ENCODE data around the gene SLC9A3.
A peak's percentile ranks its signal among the peaks of the same experiment; 100 is the strongest.

Gene SLC9A3

DNA sequence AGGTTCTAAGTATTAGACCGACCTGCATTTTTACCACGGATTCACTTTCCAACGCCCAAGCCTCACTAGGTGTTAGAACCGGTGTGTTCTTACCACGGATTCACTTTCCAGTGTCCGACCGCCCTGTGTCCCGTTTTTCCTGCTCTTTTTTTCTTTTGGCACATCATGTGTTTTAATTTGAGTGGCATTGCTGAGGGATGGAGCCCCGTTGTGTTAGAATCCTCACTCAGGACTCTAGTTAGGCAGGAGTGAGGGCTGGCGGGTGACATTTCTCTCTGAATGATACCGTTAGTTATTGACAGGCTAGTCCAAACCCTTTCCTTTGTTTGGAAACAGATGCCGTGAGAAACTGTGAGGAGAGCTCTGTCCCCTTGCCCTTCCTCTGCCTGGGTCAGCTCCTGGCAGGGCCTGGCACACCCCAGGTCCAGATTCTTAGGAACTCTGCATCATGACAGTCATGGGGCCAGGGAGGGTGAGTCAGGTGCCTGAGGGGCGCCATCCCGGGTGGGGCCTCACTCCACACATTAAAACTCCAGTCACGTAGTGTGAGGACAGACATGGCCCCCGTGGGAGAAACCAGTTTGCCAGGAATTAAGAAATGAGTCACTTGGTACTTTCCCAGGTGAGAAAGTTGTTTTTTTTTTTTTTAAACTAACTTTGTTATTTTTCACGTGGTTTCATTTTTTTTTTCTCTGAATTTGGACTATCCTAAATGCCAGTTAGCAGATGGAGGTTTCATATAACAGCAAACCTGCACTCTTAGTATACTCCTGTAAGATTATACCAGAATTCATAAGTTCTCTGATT, 65.5 kb downstream of the SLC9A3 start:
- Histone ChIP-seq H3K9ac (ENCODE audit: low read length) (no peak overlapping the region), H3K14ac (ENCODE audit: low read length) (no peak overlapping the region), H2AFZ (ENCODE audit: insufficient read depth, low read length, poor library complexity) (no peak overlapping the region), H3K18ac (ENCODE audit: low read length) (no peak overlapping the region), H2AK5ac (ENCODE audit: low read length) (no peak overlapping the region), H4K91ac (ENCODE audit: low read depth, low read length) (no peak overlapping the region), H4K8ac (ENCODE audit: low read depth, low read length) (no peak overlapping the region), H3K4me1 (ENCODE audit: control insufficient read depth in 1 of 2, insufficient read depth in 2 of 2, low read length in 2 of 2) (peaks cover 2 to 6% of the 10 kb centered on the region in 2 experiments), H3K79me1 (ENCODE audit: low read length) (no peaks in the 10 kb centered on the region), H4K12ac (ENCODE audit: low read depth, low read length) (no peak overlapping the region), H3K4me3 (ENCODE audit: low read depth, low read length) (peak overlapping the region; percentile 6), H2BK120ac (ENCODE audit: insufficient read depth, low read length, poor library complexity) (no peak overlapping the region), H3K79me2 (ENCODE audit: control insufficient read depth, insufficient read depth, low read length, poor library complexity) (no peaks in the 10 kb centered on the region), H3K9me3 (ENCODE audit: insufficient read depth, low read depth, low read length) (peaks cover 3% of the 10 kb centered on the region), H3K27me3 (ENCODE audit: insufficient read depth, low read length) (no peaks in the 10 kb centered on the region), H3K23ac (ENCODE audit: low read length) (no peak overlapping the region), H3K4ac (ENCODE audit: low read depth, low read length) (no peak overlapping the region), H2BK12ac (ENCODE audit: low read length) (no peak overlapping the region), H2BK5ac (ENCODE audit: low read depth, low read length, poor library complexity) (no peak overlapping the region), H3K4me2 (ENCODE audit: low read length) (no peak overlapping the region), H3K27ac (ENCODE audit: low read depth, low read length) (no peak overlapping the region), H3K36me3 (ENCODE audit: control insufficient read depth in 1 of 2, insufficient read depth in 2 of 2, low read length in 2 of 2) (peaks cover 52 to 63% of the 10 kb centered on the region in 2 experiments)
- DNase-seq: peak; percentile 88 to 89
- no CpG with 5 or more reads among the region's 17 CpGs for whole genome bisulfite sequencing (ENCODE audit: extremely low coverage, insufficient coverage, insufficient read length)

DNA sequence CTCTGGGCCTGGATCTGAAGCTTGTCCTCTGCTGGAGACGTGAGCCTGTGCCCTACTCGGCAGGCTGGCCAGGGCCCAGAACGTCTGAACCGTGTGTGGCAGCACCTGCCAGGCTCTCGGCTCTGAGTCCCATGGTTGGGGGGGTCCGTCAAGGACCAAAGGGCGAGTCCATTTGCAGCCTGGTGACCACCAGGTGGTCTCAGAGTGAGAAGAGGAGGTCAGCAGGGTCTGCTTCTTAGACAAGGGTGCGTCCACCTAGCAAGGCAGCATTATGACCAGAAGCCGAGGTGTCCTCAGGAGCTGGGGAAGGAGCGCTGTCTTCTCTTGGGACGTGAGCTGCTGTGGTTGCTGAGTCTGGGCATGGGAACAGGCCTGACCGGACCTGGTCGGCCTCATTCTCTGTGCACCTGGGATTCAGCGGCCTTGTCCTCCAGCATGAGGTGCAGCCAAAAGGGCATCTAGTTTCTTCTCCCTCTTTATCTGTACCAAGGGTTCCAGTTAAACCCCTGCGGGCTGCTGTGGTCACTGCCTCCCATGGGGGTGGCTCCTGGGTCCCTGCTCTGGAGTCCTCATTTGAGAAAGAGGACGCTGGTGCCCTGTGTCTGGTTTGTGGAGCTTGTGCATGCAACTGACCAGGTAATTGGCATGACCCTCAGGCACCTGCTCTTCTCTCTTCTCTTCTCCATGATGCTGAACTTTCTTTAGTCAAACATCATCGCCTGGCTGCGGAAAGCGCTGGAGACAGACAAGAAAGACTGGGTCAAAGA, 66.9 kb downstream of the SLC9A3 start:
- no peak overlapping the region for H3K9ac ChIP-seq (ENCODE audit: low read length)
- H4K12ac ChIP-seq (ENCODE audit: low read depth, low read length): no peak overlapping the region
- no peak overlapping the region for H2AK5ac ChIP-seq (ENCODE audit: low read length)
- H3K79me1 ChIP-seq (ENCODE audit: low read length): no peaks in the 10 kb centered on the region
- no CpG with 5 or more reads among the region's 19 CpGs for WGBS (ENCODE audit: extremely low coverage, insufficient coverage, insufficient read length)
- no peak overlapping the region for H3K4ac ChIP-seq (ENCODE audit: low read depth, low read length)
- no peak overlapping the region for H3K18ac ChIP-seq (ENCODE audit: low read length)
- H2BK120ac ChIP-seq (ENCODE audit: insufficient read depth, low read length, poor library complexity): no peak overlapping the region
- H3K14ac ChIP-seq (ENCODE audit: low read length): no peak overlapping the region
- H3K79me2 ChIP-seq (ENCODE audit: control insufficient read depth, insufficient read depth, low read length, poor library complexity): no peaks in the 10 kb centered on the region
- H2BK12ac ChIP-seq (ENCODE audit: low read length): no peak overlapping the region
- no peak overlapping the region for H3K4me3 ChIP-seq (ENCODE audit: low read depth, low read length)
- peaks cover 2 to 6% of the 10 kb centered on the region in 2 experiments for H3K4me1 ChIP-seq (ENCODE audit: control insufficient read depth in 1 of 2, insufficient read depth in 2 of 2, low read length in 2 of 2)
- no peak overlapping the region for H3K23ac ChIP-seq (ENCODE audit: low read length)
- H4K8ac ChIP-seq (ENCODE audit: low read depth, low read length): no peak overlapping the region
- H2BK5ac ChIP-seq (ENCODE audit: low read depth, low read length, poor library complexity): no peak overlapping the region
- H3K9me3 ChIP-seq (ENCODE audit: insufficient read depth, low read depth, low read length): peaks cover 6% of the 10 kb centered on the region
- DNase-seq: no peak
- no peaks in the 10 kb centered on the region for H3K27me3 ChIP-seq (ENCODE audit: insufficient read depth, low read length)
- peaks cover 62 to 71% of the 10 kb centered on the region in 2 experiments for H3K36me3 ChIP-seq (ENCODE audit: control insufficient read depth in 1 of 2, insufficient read depth in 2 of 2, low read length in 2 of 2)
- H3K4me2 ChIP-seq (ENCODE audit: low read length): no peak overlapping the region
- H3K27ac ChIP-seq (ENCODE audit: low read depth, low read length): no peak overlapping the region
- no peak overlapping the region for H2AFZ ChIP-seq (ENCODE audit: insufficient read depth, low read length, poor library complexity)
- H4K91ac ChIP-seq (ENCODE audit: low read depth, low read length): no peak overlapping the region

DNA sequence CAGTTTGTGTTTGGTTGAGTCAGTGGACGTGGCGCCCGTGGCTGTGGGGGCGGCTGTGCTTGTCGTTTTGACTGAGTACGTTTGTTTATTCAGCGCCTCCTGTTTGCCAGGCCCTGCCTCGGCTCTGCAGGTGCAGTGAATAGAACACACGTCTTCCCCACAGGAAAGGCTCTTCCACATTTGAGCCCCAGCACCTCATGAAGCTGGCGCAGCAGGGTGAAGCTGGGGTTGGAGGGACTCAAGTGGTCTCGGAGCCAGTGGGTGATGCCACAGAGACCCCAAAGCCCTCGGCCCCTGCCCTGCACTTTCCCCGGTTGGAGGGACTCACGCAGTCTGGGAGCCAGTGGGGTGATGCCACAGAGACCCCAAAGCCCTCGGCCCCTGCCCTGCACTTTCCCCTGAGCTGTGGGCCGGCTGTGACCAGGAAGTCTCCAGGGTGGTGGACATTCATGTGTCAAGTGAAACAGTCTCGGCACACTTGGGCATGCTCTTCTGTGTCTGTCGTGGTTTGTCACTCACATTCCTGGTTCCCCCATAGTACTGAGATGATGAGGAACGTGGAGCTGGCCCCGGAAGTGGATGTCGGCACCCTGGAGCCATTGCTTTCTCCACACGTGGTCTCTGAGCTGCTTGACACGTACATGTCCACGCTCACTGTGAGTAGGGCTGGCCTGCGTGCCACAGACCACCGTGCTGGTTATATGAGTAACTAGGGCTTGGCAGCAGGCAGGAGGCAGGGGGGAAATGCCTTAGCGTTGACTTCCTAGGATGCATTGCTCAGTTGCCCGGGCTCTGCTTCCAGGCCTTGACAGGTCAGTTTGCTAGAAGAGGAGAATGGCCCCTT, 67.7 kb downstream of the SLC9A3 start:
- Histone ChIP-seq H4K8ac (ENCODE audit: low read depth, low read length) (no peak overlapping the region), H2BK5ac (ENCODE audit: low read depth, low read length, poor library complexity) (no peak overlapping the region), H2BK12ac (ENCODE audit: low read length) (no peak overlapping the region), H3K18ac (ENCODE audit: low read length) (no peak overlapping the region), H3K4me2 (ENCODE audit: low read length) (no peak overlapping the region), H2AK5ac (ENCODE audit: low read length) (no peak overlapping the region), H3K27me3 (ENCODE audit: insufficient read depth, low read length) (no peaks in the 10 kb centered on the region), H3K4me3 (ENCODE audit: low read depth, low read length) (no peak overlapping the region), H3K9me3 (ENCODE audit: insufficient read depth, low read depth, low read length) (peaks cover 6% of the 10 kb centered on the region), H3K23ac (ENCODE audit: low read length) (no peak overlapping the region), H3K4ac (ENCODE audit: low read depth, low read length) (no peak overlapping the region), H3K79me2 (ENCODE audit: control insufficient read depth, insufficient read depth, low read length, poor library complexity) (no peaks in the 10 kb centered on the region), H2AFZ (ENCODE audit: insufficient read depth, low read length, poor library complexity) (no peak overlapping the region), H4K12ac (ENCODE audit: low read depth, low read length) (no peak overlapping the region), H3K9ac (ENCODE audit: low read length) (no peak overlapping the region), H3K36me3 (ENCODE audit: control insufficient read depth in 1 of 2, insufficient read depth in 2 of 2, low read length in 2 of 2) (peaks cover 55 to 64% of the 10 kb centered on the region in 2 experiments), H3K4me1 (ENCODE audit: control insufficient read depth in 1 of 2, insufficient read depth in 2 of 2, low read length in 2 of 2) (peaks cover 2 to 6% of the 10 kb centered on the region in 2 experiments), H3K79me1 (ENCODE audit: low read length) (no peaks in the 10 kb centered on the region), H3K27ac (ENCODE audit: low read depth, low read length) (no peak overlapping the region), H2BK120ac (ENCODE audit: insufficient read depth, low read length, poor library complexity) (no peak overlapping the region), H4K91ac (ENCODE audit: low read depth, low read length) (no peak overlapping the region), H3K14ac (ENCODE audit: low read length) (no peak overlapping the region)
- WGBS (ENCODE audit: extremely low coverage, insufficient coverage, insufficient read length): no CpG with 5 or more reads among the region's 28 CpGs
- no peak for DNase-seq

DNA sequence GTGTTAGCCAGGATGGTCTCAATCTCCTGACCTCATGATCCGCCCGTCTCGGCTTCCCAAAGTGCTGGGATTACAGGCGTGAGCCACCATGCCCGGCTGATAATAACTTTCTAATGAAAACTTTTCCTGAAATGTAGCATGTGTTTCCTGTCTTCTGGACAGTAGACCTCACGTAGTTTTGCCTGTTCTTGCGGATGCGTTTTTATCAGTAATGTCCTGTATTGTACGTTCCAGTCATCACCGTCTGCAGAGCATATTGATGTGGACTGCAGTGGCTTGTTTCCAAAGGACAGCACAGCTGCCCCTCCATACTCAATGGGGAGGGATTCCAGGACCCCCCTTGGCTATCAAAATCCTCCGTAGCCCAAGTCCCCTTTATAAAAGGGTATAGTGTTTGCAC, 68.4 kb downstream of the SLC9A3 start:
- Histone ChIP-seq H3K9ac (ENCODE audit: low read length) (no peak overlapping the region), H2BK12ac (ENCODE audit: low read length) (no peak overlapping the region), H4K12ac (ENCODE audit: low read depth, low read length) (no peak overlapping the region), H3K4ac (ENCODE audit: low read depth, low read length) (no peak overlapping the region), H3K23ac (ENCODE audit: low read length) (no peak overlapping the region), H4K91ac (ENCODE audit: low read depth, low read length) (no peak overlapping the region), H2BK120ac (ENCODE audit: insufficient read depth, low read length, poor library complexity) (no peak overlapping the region), H3K79me1 (ENCODE audit: low read length) (no peaks in the 10 kb centered on the region), H3K4me1 (ENCODE audit: control insufficient read depth in 1 of 2, insufficient read depth in 2 of 2, low read length in 2 of 2) (peaks cover 2 to 6% of the 10 kb centered on the region in 2 experiments), H3K9me3 (ENCODE audit: insufficient read depth, low read depth, low read length) (peaks cover 6% of the 10 kb centered on the region), H2BK5ac (ENCODE audit: low read depth, low read length, poor library complexity) (no peak overlapping the region), H3K14ac (ENCODE audit: low read length) (no peak overlapping the region), H3K27ac (ENCODE audit: low read depth, low read length) (no peak overlapping the region), H3K27me3 (ENCODE audit: insufficient read depth, low read length) (no peaks in the 10 kb centered on the region), H2AK5ac (ENCODE audit: low read length) (no peak overlapping the region), H4K8ac (ENCODE audit: low read depth, low read length) (no peak overlapping the region), H3K18ac (ENCODE audit: low read length) (no peak overlapping the region), H3K4me2 (ENCODE audit: low read length) (no peak overlapping the region), H2AFZ (ENCODE audit: insufficient read depth, low read length, poor library complexity) (no peak overlapping the region), H3K4me3 (ENCODE audit: low read depth, low read length) (no peak overlapping the region), H3K36me3 (ENCODE audit: control insufficient read depth in 1 of 2, insufficient read depth in 2 of 2, low read length in 2 of 2) (peaks cover 55 to 64% of the 10 kb centered on the region in 2 experiments), H3K79me2 (ENCODE audit: control insufficient read depth, insufficient read depth, low read length, poor library complexity) (no peaks in the 10 kb centered on the region)
- DNase-seq: no peak
- no CpG with 5 or more reads among the region's 11 CpGs for WGBS (ENCODE audit: extremely low coverage, insufficient coverage, insufficient read length)
